ENCODE measurements around the gene KHSRP. TPM values are rescaled to one million over a fixed set of nuclear protein-coding genes. Genes with fewer than 3 reads are reported as not detected.
A peak's percentile ranks its signal among the peaks of the same experiment; 100 is the strongest.

KHSRP gene
- total and polyA plus RNA-seq, 2 donors (not counting 1 experiment from before 2014, with no cell fraction given), result 79.6 to 205 TPM

GRCh38 chr19:6393074-6393982 lies 31.3 kb downstream of the KHSRP start, which contains the start of gene GTF2F1:
GTF2F1 (minus strand) TSS chr19:6393164; CDS start chr19:6392995, 169 bp downstream.
- Histone ChIP-seq H3K27ac (ENCODE audit: low read length in 2 of 2) (peak within 1 kb of the TSS; percentile 73 to 95), H3K4me1 (ENCODE audit: control insufficient read depth in 2 of 2, insufficient read depth in 2 of 2, low read length in 2 of 2) (peaks cover 15 to 16% of the 10 kb centered on the region in 2 donors), H4K20me1 (ENCODE audit: control insufficient read depth, insufficient read depth, low read length, poor library complexity, severe bottlenecking) (no peaks in the 10 kb centered on the region), H2AFZ (ENCODE audit: insufficient read depth, low read depth, low read length, poor library complexity, severe bottlenecking) (peak within 1 kb of the TSS; percentile 84), H3K9ac (ENCODE audit: low read length) (peak within 1 kb of the TSS; percentile 92), H3K4me2 (replicated peaks; ENCODE audit: low read depth, low read length, poor library complexity, severe bottlenecking) (peak within 1 kb of the TSS; percentile 91), H3K79me2 (ENCODE audit: control insufficient read depth, insufficient read depth, low read length) (peaks cover 18% of the 10 kb centered on the region), H3K4me3 (ENCODE audit: control extremely low read depth in 1 of 5, extremely low read depth in 1 of 5, insufficient read depth in 1 of 5, low read depth in 2 of 5, low read length in 4 of 5) (peak within 1 kb of the TSS; percentile 70 to 91 (median 83)), H3K27me3 (replicated peaks in 1 of 4; ENCODE audit: control extremely low read depth in 1 of 4, control insufficient read depth in 3 of 4, insufficient read depth in 4 of 4, low read length in 3 of 4) (no peaks in the 10 kb centered on the region), H3K36me3 (replicated peaks in 1 of 2; ENCODE audit: control extremely low read depth in 1 of 2, control insufficient read depth in 1 of 2, extremely low read depth in 1 of 2, insufficient read depth in 2 of 2, low read length in 1 of 2) (peaks cover 3 to 13% of the 10 kb centered on the region in 2 experiments), H3K9me3 (ENCODE audit: control extremely low read depth in 1 of 3, control insufficient read depth in 2 of 3, insufficient read depth in 1 of 3, low read length in 2 of 3) (no peaks in the 10 kb centered on the region)
- H3K4me3 Mint-ChIP-seq, result peak within 1 kb of the TSS; percentile 95
- WGBS (ENCODE audit: insufficient coverage), result under 1% methylated on average over 62 of the region's 69 CpGs
- ATAC-seq (ENCODE audit: low read depth) (peak; percentile 82), DNase-seq (peak; percentile 98)
- H3K9me3 Mint-ChIP-seq (ENCODE audit: insufficient read depth), result no peaks in the 10 kb centered on the region
- peak within 1 kb of the TSS; percentile 97 for H3K27ac Mint-ChIP-seq
- intact Hi-C loops (cut with micrococcal nuclease), result loop anchor here (1.0 kb wide), 5 partner anchors 20 to 194 kb away; partner anchors contain the start of gene CLPP
- CTCF ChIA-PET, result interaction anchor here (0.6 to 1.4 kb wide), 3 partner anchors 21 to 123 kb away, joined by 3 to 5 read pairs (median 3); partner anchors contain the start of genes ALKBH7 and CLPP
- H3K4me1 Mint-ChIP-seq, result peaks cover 26% of the 10 kb centered on the region
- POLR2A ChIA-PET, result interaction anchor here (0.6 to 2.7 kb wide), 4 partner anchors 17 to 1224 kb away, joined by 3 to 15 read pairs (median 10); partner anchors contain the start of genes ALKBH7 and KHSRP
- H3K27me3 Mint-ChIP-seq, result no peaks in the 10 kb centered on the region
- TF ChIP-seq CTCF (IDR thresholded peaks at IDR 0.05) (no peak), EZH2 (IDR thresholded peaks at IDR 0.05; ENCODE audit: borderline replicate concordance, insufficient read depth, low read depth, low read length, poor library complexity, severe bottlenecking) (no peak)
